ENCODE measurements around the gene YAP1. TPM values are rescaled to one million over a fixed set of nuclear protein-coding genes. Genes with fewer than 3 reads are reported as not detected.
A peak's percentile ranks its signal among the peaks of the same experiment; 100 is the strongest.

The YAP1 gene
- total RNA-seq, 4 donors from 2014 or later: 226 to 310 (median 252) TPM

DNA sequence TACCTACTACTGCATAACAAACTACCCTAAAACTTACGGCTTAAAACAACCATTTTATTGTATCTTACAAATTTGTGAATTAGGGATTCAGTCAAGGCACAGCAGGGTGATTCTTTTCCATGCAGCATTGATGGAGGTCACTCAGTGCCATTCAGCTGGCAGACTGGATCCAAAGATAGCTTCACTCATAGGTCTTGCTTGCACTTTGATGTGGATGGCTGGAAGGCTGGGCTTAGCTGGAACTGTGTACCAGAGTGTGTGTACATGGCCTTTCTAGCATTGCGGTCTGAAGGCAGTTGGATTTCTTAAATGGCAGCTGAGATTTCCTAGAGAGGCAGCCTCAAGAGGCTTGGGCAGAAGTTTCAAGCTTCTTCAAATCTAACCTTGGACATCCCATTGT is 25.0 kb downstream of the YAP1 start:
- H3K4me1 ChIP-seq: peaks cover 35% of the 10 kb centered on the region
- no peak for TF ChIP-seq EP300 (IDR thresholded peaks at IDR 0.05)
- no peak for TF ChIP-seq POLR2AphosphoS5 (IDR thresholded peaks at IDR 0.05)
- TF ChIP-seq, protein P1, sequence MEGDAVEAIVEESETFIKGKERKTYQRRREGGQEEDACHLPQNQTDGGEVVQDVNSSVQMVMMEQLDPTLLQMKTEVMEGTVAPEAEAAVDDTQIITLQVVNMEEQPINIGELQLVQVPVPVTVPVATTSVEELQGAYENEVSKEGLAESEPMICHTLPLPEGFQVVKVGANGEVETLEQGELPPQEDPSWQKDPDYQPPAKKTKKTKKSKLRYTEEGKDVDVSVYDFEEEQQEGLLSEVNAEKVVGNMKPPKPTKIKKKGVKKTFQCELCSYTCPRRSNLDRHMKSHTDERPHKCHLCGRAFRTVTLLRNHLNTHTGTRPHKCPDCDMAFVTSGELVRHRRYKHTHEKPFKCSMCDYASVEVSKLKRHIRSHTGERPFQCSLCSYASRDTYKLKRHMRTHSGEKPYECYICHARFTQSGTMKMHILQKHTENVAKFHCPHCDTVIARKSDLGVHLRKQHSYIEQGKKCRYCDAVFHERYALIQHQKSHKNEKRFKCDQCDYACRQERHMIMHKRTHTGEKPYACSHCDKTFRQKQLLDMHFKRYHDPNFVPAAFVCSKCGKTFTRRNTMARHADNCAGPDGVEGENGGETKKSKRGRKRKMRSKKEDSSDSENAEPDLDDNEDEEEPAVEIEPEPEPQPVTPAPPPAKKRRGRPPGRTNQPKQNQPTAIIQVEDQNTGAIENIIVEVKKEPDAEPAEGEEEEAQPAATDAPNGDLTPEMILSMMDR (IDR thresholded peaks at IDR 0.05): no peak
- no peak for TF ChIP-seq POLR2A (IDR thresholded peaks at IDR 0.05)
- no peaks in the 10 kb centered on the region for H3K27me3 ChIP-seq

GRCh38 chr11:102138223-102138622 is 28.0 kb downstream of the YAP1 start:
- no peaks in the 10 kb centered on the region for H3K9me3 ChIP-seq
- TF ChIP-seq EP300 (IDR thresholded peaks at IDR 0.05) (no peak), POLR2A (IDR thresholded peaks at IDR 0.05) (no peak), POLR2AphosphoS5 (IDR thresholded peaks at IDR 0.05) (no peak)
- TF ChIP-seq, protein P1 (IDR thresholded peaks at IDR 0.05): no peak
- H3K27ac ChIP-seq: peak overlapping the region; percentile 2
- H3K36me3 ChIP-seq: no peaks in the 10 kb centered on the region
- H3K27me3 ChIP-seq: no peaks in the 10 kb centered on the region
- H3K4me3 ChIP-seq: no peak overlapping the region
- no peak for DNase-seq (ENCODE audit: low spot score in 2 of 2)
- 81% methylated on average over 2 of the region's 2 CpGs for WGBS
- H3K4me1 ChIP-seq: peaks cover 23% of the 10 kb centered on the region

More for the DNA sequence above, 25.0 kb downstream of the YAP1 start:
- Histone ChIP-seq H3K27ac (no peak overlapping the region), H3K9me3 (no peaks in the 10 kb centered on the region), H3K4me3 (no peak overlapping the region), H3K36me3 (no peaks in the 10 kb centered on the region)
- 91% methylated on average over 2 of the region's 2 CpGs for WGBS
- no peak for DNase-seq (ENCODE audit: low spot score in 2 of 2)

DNA sequence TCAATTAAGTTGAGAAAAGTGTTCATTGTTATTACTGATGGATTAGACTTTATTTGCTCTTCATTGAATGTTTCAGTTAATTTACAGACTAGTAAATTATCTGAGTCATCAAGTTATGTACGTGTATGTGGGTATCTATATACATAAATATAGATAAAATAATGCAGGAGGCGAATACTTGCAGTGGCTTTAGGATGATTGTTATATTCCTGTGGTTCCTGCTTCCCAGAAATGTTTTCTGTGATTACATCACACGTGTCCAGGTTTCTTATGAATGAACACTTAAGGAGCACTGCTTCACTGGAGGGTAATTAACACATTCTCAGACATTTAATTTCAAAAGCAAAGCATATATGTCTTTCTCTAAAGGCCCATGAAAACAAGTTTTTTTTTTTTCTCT is 28.4 kb downstream of the YAP1 start:
- no peak overlapping the region for H3K4me3 ChIP-seq
- H3K4me1 ChIP-seq: peaks cover 23% of the 10 kb centered on the region
- no peaks in the 10 kb centered on the region for H3K36me3 ChIP-seq
- no peaks in the 10 kb centered on the region for H3K27me3 ChIP-seq
- no peaks in the 10 kb centered on the region for H3K9me3 ChIP-seq
- TF ChIP-seq POLR2A (IDR thresholded peaks at IDR 0.05): no peak
- no peak for TF ChIP-seq POLR2AphosphoS5 (IDR thresholded peaks at IDR 0.05)
- no peak for TF ChIP-seq EP300 (IDR thresholded peaks at IDR 0.05)
- WGBS: 57% methylated on average over 3 of the region's 3 CpGs
- no peak for DNase-seq (ENCODE audit: low spot score in 2 of 2)
- H3K27ac ChIP-seq: no peak overlapping the region

DNA sequence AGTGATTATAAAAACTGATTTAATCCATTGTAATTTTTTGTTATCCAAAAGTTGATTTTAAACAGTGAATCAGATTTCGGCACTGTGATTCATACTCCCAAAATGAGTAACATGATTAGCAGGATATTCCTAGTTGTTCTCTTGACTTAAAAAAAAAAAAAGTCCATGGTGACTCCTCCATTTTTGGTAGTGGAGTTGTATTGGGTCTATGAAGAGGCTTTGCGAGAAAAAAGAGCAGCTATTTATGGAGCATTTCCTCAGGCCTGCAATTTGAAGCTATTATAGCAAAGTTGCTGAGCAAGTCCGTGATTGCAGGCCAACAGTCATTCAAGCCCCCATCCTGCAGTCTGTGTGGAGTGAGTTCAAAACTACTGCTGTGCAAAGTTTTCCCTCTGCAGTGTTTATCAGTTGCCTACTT is 28.8 kb downstream of the YAP1 start:
- H3K4me1 ChIP-seq: peaks cover 27% of the 10 kb centered on the region
- WGBS: 16% methylated on average over 3 of the region's 3 CpGs
- no peak overlapping the region for H3K27ac ChIP-seq
- no peak overlapping the region for H3K4me3 ChIP-seq
- no peaks in the 10 kb centered on the region for H3K27me3 ChIP-seq
- DNase-seq (ENCODE audit: low spot score in 2 of 2): no peak
- TF ChIP-seq POLR2A (IDR thresholded peaks at IDR 0.05) (no peak), POLR2AphosphoS5 (IDR thresholded peaks at IDR 0.05) (no peak), EP300 (IDR thresholded peaks at IDR 0.05) (no peak)
- TF ChIP-seq, protein P1 (IDR thresholded peaks at IDR 0.05): no peak
- no peaks in the 10 kb centered on the region for H3K36me3 ChIP-seq
- H3K9me3 ChIP-seq: no peaks in the 10 kb centered on the region

- H3K9me3 ChIP-seq: no peaks in the 10 kb centered on the region
- H3K36me3 ChIP-seq: no peaks in the 10 kb centered on the region
- H3K27ac ChIP-seq: no peak overlapping the region
- 27% methylated on average over 1 of the region's 1 CpG for WGBS
- no peak for DNase-seq (ENCODE audit: low spot score in 2 of 2)
- peaks cover 40% of the 10 kb centered on the region for H3K4me1 ChIP-seq
- no peaks in the 10 kb centered on the region for H3K27me3 ChIP-seq
- H3K4me3 ChIP-seq: no peak overlapping the region
- TF ChIP-seq POLR2AphosphoS5 (IDR thresholded peaks at IDR 0.05): no peak
- TF ChIP-seq EP300 (IDR thresholded peaks at IDR 0.05): no peak
These were observed 32.1 kb downstream of the YAP1 start for GRCh38 chr11:102142333-102142732.

- no peaks in the 10 kb centered on the region for H3K27me3 ChIP-seq
- peaks cover 31% of the 10 kb centered on the region for H3K4me1 ChIP-seq
- no peaks in the 10 kb centered on the region for H3K36me3 ChIP-seq
- no peaks in the 10 kb centered on the region for H3K9me3 ChIP-seq
- H3K4me3 ChIP-seq: no peak overlapping the region
- TF ChIP-seq POLR2AphosphoS5 (IDR thresholded peaks at IDR 0.05) (no peak), POLR2A (IDR thresholded peaks at IDR 0.05) (no peak), EP300 (IDR thresholded peaks at IDR 0.05) (no peak)
- TF ChIP-seq, protein P1 (IDR thresholded peaks at IDR 0.05): no peak
- 60% methylated on average over 1 of the region's 1 CpG for WGBS
- no peak for DNase-seq (ENCODE audit: low spot score in 2 of 2)
- no peak overlapping the region for H3K27ac ChIP-seq
These were observed 33.6 kb downstream of the YAP1 start for GRCh38 chr11:102143867-102144266.

All from suprapubic skin (tissue), 4 donors.